HG03565 (cell line): ENCODE measurements around the gene IL2RA.
"Not testable (repeated sequence)": the region's sequence is repeated elsewhere in the genome, so short reads cannot be mapped to it uniquely, and the experiment has no call there.

Source experiments
- ATAC-seq: cut with Tn5 transposase; IDR thresholded peaks from one replicate; pipeline ENCODE4 v1.9.1; 2021; ENCODE audit warnings: mild to moderate bottlenecking, moderate library complexity; ENCODE audit not compliant: unreplicated experiment

IL2RA gene

GRCh38 chr10:6044060-6044459, 18.1 kb downstream of the IL2RA start:
- ATAC-seq: no peak

- not testable (repeated sequence) for ATAC-seq
Observed at GRCh38 chr10:6043377-6043776, 18.8 kb downstream of the IL2RA start.

- no peak for ATAC-seq
Observed at GRCh38 chr10:6040205-6040604, 22.0 kb downstream of the IL2RA start.

- no peak for ATAC-seq
Observed at GRCh38 chr10:6039711-6040110, 22.5 kb downstream of the IL2RA start.

GRCh38 chr10:6038071-6038631, 24.0 kb downstream of the IL2RA start:
- ATAC-seq: no peak

- no peak for ATAC-seq
Observed at GRCh38 chr10:6037422-6037821, 24.7 kb downstream of the IL2RA start.

GRCh38 chr10:6036861-6037321, 25.3 kb downstream of the IL2RA start:
- no peak for ATAC-seq

- no peak for ATAC-seq
Observed at GRCh38 chr10:6035931-6036575, 26.1 kb downstream of the IL2RA start.

- no peak for ATAC-seq
Observed at GRCh38 chr10:6035101-6035834, 26.9 kb downstream of the IL2RA start.

GRCh38 chr10:6034371-6034770, 27.8 kb downstream of the IL2RA start:
- no peak for ATAC-seq

GRCh38 chr10:6033954-6034353, 28.2 kb downstream of the IL2RA start:
- ATAC-seq: no peak

- ATAC-seq: no peak
Observed at GRCh38 chr10:6030940-6031339, 31.2 kb downstream of the IL2RA start.

GRCh38 chr10:6030217-6030616, 31.9 kb downstream of the IL2RA start:
- ATAC-seq: no peak

GRCh38 chr10:6027929-6028328, 34.2 kb downstream of the IL2RA start:
- ATAC-seq: no peak

- ATAC-seq: no peak
Observed at GRCh38 chr10:6025683-6026255, 36.4 kb downstream of the IL2RA start.

GRCh38 chr10:6024334-6024682, 37.9 kb downstream of the IL2RA start:
- ATAC-seq: no peak

GRCh38 chr10:6023661-6024333, 38.4 kb downstream of the IL2RA start:
- no peak for ATAC-seq

GRCh38 chr10:6022660-6023059, 39.5 kb downstream of the IL2RA start:
- no peak for ATAC-seq

- ATAC-seq: no peak
Observed at GRCh38 chr10:6020826-6021225, 41.3 kb downstream of the IL2RA start.

GRCh38 chr10:6019796-6020195, 42.4 kb downstream of the IL2RA start:
- no peak for ATAC-seq

GRCh38 chr10:6019010-6019782, 43.0 kb downstream of the IL2RA start:
- no peak for ATAC-seq
